ENCODE results near the gene TIMM29. TPM values are rescaled to one million over a fixed set of nuclear protein-coding genes. Genes with fewer than 3 reads are reported as not detected.

The TIMM29 gene
- total and polyA plus RNA-seq, 2 of the 13 experiments (the other 11 are each of a cell fraction or from before 2014, with no cell fraction given), result 7.1 to 33.8 TPM

DNA sequence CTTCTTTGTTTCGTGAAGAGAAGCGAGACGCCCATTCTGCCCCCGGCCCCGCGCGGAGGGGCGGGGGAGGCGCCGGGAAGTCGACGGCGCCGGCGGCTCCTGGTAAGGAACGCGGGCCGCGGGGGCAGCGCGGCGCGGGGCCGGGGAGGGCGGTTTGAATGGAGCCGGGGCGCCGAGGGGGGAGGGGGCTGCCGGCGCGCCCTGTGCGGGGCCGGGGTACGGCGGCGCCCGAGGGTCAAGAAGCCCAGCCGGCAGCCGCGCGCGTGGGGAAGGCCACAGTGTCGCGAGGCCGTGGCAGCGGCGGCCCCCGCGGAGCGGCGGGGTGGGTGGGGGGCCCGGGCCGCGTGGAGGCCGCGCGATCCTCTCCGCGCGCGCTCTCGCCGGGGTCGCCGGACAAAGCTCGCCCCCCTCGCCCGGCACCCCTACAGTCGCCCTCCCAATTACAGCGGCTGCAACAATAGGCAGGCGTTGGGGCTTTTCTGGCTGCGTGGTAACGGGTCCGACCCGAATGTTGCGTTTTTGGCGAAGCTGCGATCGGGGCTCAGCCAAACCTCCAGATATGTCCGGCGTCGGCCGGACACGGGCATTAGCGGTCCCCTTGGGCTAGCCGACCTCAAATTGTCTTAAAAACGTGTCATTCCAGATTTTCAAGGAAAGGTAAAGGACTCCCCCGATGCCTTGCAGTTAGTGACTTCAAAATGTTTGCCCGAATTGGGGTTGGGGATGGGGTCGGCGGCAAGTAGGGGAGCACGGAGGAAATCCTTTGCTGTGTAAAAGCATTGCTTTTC, 32.7 kb downstream of the TIMM29 start (continued):
- no peak for TF ChIP-seq TBL1XR1 (IDR thresholded peaks at IDR 0.05; ENCODE audit: borderline replicate concordance, low read length, partially characterized antibody)
- no peak for TF ChIP-seq TAF15 (IDR thresholded peaks at IDR 0.05; ENCODE audit: low read depth, low read length, poor library complexity, severe bottlenecking)
- TF ChIP-seq SIN3A (IDR thresholded peaks at IDR 0.05; ENCODE audit: borderline replicate concordance, low read depth, low read length), result no peak; the same call in 1 of the 2 replicates
- TF ChIP-seq, protein P1, sequence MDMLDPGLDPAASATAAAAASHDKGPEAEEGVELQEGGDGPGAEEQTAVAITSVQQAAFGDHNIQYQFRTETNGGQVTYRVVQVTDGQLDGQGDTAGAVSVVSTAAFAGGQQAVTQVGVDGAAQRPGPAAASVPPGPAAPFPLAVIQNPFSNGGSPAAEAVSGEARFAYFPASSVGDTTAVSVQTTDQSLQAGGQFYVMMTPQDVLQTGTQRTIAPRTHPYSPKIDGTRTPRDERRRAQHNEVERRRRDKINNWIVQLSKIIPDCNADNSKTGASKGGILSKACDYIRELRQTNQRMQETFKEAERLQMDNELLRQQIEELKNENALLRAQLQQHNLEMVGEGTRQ (IDR thresholded peaks at IDR 0.05; ENCODE audit: low read depth, low read length), result no peak
- TF ChIP-seq, protein P1 (CRISPR knock-in tag; IDR thresholded peaks at IDR 0.05; ENCODE audit: borderline replicate concordance), result no peak
- TF ChIP-seq, protein P2, sequence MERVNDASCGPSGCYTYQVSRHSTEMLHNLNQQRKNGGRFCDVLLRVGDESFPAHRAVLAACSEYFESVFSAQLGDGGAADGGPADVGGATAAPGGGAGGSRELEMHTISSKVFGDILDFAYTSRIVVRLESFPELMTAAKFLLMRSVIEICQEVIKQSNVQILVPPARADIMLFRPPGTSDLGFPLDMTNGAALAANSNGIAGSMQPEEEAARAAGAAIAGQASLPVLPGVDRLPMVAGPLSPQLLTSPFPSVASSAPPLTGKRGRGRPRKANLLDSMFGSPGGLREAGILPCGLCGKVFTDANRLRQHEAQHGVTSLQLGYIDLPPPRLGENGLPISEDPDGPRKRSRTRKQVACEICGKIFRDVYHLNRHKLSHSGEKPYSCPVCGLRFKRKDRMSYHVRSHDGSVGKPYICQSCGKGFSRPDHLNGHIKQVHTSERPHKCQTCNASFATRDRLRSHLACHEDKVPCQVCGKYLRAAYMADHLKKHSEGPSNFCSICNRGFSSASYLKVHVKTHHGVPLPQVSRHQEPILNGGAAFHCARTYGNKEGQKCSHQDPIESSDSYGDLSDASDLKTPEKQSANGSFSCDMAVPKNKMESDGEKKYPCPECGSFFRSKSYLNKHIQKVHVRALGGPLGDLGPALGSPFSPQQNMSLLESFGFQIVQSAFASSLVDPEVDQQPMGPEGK (CRISPR knock-in tag; IDR thresholded peaks at IDR 0.05), result 0 out of 2 replicates have a peak, but pooled peaks have one; percentile 40
- TF ChIP-seq, protein P3, sequence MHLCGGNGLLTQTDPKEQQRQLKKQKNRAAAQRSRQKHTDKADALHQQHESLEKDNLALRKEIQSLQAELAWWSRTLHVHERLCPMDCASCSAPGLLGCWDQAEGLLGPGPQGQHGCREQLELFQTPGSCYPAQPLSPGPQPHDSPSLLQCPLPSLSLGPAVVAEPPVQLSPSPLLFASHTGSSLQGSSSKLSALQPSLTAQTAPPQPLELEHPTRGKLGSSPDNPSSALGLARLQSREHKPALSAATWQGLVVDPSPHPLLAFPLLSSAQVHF (CRISPR knock-in tag; IDR thresholded peaks at IDR 0.05), result no peak
- 0 out of 2 replicates have a peak, but pooled peaks have one; percentile 35 for TF ChIP-seq KMT2A (CRISPR knock-in tag; IDR thresholded peaks at IDR 0.05)
- no peak for TF ChIP-seq SMAD1 (CRISPR knock-in tag; IDR thresholded peaks at IDR 0.05; ENCODE audit: borderline replicate concordance, low read depth)
- 0 out of 2 replicates have a peak, but pooled peaks have one; percentile 48 for TF ChIP-seq ZNF430 (CRISPR knock-in tag; IDR thresholded peaks at IDR 0.05)
- TF ChIP-seq, protein P4, sequence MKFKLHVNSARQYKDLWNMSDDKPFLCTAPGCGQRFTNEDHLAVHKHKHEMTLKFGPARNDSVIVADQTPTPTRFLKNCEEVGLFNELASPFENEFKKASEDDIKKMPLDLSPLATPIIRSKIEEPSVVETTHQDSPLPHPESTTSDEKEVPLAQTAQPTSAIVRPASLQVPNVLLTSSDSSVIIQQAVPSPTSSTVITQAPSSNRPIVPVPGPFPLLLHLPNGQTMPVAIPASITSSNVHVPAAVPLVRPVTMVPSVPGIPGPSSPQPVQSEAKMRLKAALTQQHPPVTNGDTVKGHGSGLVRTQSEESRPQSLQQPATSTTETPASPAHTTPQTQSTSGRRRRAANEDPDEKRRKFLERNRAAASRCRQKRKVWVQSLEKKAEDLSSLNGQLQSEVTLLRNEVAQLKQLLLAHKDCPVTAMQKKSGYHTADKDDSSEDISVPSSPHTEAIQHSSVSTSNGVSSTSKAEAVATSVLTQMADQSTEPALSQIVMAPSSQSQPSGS (CRISPR knock-in tag; IDR thresholded peaks at IDR 0.05), result no peak
- TF ChIP-seq HDAC1 (CRISPR knock-in tag; IDR thresholded peaks at IDR 0.05), result 0 out of 2 replicates have a peak, but pooled peaks have one; percentile 32
- 0 out of 2 replicates have a peak, but pooled peaks have one; percentile 43 for TF ChIP-seq ZNF841 (CRISPR knock-in tag; IDR thresholded peaks at IDR 0.05; ENCODE audit: borderline replicate concordance)
- peak; percentile 36 for TF ChIP-seq AGO2 (optimal IDR thresholded peaks at IDR 0.05; ENCODE audit: low read depth, low read length)
- TF ChIP-seq SP5 (CRISPR knock-in tag; IDR thresholded peaks at IDR 0.05; ENCODE audit: borderline replicate concordance, low read depth), result no peak
- no peak for TF ChIP-seq NONO (IDR thresholded peaks at IDR 0.05)
- TF ChIP-seq NONO (CRISPR knock-in tag; conservative IDR thresholded peaks at IDR 0.05), result 0 out of 2 replicates have a peak, but pooled peaks have one; percentile 31

Measured in HepG2 (cell line).